NT2/D1 (cell line): ENCODE data around the gene ANK3.

Source experiments
- SUZ12 ChIP-seq: IDR thresholded peaks from 2 replicates; pipeline ENCODE4 v1.6.1; 2011; ENCODE audit not compliant: insufficient read length, insufficient read depth; ENCODE audit errors: extremely low read depth
- ZNF274 ChIP-seq: IDR thresholded peaks from 2 replicates; pipeline ENCODE4 v1.6.1; 2011; ENCODE audit warnings: mild to moderate bottlenecking, low read depth, low read length

DNA sequence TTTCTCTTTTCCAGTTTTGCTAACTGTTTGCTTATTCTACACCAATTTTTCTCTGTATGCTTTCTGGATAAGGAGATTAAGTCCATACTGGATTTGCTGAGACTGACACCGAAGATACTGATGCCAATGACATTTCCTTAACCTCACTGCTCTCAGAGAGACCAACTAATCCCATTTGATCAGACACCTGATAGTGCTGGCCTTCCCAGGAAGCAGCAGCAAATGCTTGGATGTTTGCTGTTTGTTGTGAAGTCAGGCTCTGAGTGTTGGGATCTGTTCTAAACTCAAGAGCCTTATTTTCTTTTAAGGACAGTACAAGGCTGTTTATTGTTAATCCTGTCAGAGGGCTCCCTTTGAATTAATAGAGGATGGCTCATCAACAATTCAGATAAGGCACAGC is 143.3 kb downstream of the ANK3 start:
- no peak for TF ChIP-seq ZNF274
- TF ChIP-seq SUZ12 = no peak
